Measurements from ENCODE around the gene DYNLT5. TPM values are rescaled to one million over a fixed set of nuclear protein-coding genes. Genes with fewer than 3 reads are reported as not detected.
"Not testable (repeated sequence)": the region's sequence is repeated elsewhere in the genome, so short reads cannot be mapped to it uniquely, and the experiment has no call there.

The DYNLT5 gene
- total RNA-seq, 5 donors from 2014 or later (not counting 1 experiment from before 2014, with no cell fraction given): 0.78 TPM; not detected in 4

DNA sequence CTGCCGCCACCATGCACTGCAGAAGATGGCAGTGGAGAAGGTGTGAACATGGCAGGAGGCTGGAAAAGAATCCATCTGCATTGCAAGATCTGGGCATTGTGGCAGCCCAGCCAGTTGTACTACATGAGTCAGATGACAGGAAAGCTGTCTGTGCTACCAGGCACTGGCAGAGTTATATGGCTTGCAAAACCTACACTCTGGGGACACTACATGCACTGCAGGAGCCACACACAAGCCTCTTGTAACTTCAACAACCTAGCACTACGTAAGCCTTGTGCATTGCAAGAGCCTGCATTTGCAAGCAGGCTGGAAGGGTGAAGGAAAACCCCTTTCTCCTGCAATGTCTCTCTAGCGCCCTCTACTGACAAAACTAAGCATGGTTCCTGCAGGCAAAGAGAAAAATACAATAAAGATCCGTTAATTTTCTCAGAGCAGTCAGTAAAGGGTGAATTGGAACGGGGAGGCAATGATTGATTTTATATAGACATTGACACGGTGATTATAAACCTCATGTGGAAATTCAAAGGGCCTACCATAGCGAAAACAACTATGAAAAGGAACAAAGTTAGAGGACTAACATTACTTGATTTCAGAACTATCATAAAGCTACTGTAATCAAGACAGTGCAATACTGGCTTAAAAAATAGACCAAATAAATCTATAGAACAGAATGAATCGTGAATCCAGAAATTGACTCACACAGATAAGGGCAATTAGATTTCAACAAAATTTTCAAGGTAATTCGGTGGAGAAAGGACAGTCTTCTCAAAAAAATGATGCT lies 26.2 kb upstream of the DYNLT5 start:
- Mint-ChIP-seq H3K9me3 (no peaks in the 10 kb centered on the region), H3K27me3 (peaks cover 13 to 17% of the 10 kb centered on the region in 2 donors), H3K27ac (no peak overlapping the region), H3K36me3 (no peaks in the 10 kb centered on the region), H3K4me1 (peaks cover 15 to 18% (median 17%) of the 10 kb centered on the region in 3 donors), H3K4me3 (no peak overlapping the region)
- DNase-seq: peak in 32 of 35 experiments; percentile 7 to 83 (median 36)
- ATAC-seq (replicated peaks in 1 of 4): peak; percentile 40 to 75 (median 60)
- H3K9me3 ChIP-seq: no peaks in the 10 kb centered on the region
- CTCF ChIA-PET: interaction anchor here (0.7 to 1.4 kb wide), 8 partner anchors 9 to 774 kb away, joined by 3 to 4 read pairs (median 3); no protein-coding TSS in a partner anchor
- H3K27ac ChIP-seq (ENCODE audit: low read length): no peak overlapping the region
- 100% methylated on average over 1 of the region's 9 CpGs for WGBS (ENCODE audit: insufficient coverage)
- POLR2A ChIA-PET: interaction anchor here (0.6 kb wide), 2 partner anchors 192 to 208 kb away, joined by 4 to 5 read pairs; partner anchors contain the start of gene SGIP1 (in 1 of the 2)
- H3K36me3 ChIP-seq (ENCODE audit: control insufficient read depth in 2 of 2, extremely low read depth in 1 of 2, insufficient read depth in 1 of 2, low read length in 1 of 2): no peaks in the 10 kb centered on the region
- H3K4me3 ChIP-seq (ENCODE audit: control insufficient read depth in 1 of 2, extremely low read depth in 1 of 2, low read length in 1 of 2): no peak overlapping the region
- H3K4me1 ChIP-seq (ENCODE audit: control insufficient read depth in 1 of 2, extremely low read depth in 1 of 2, insufficient read depth in 2 of 2, low read length in 2 of 2): no peaks in the 10 kb centered on the region
- H3K27me3 ChIP-seq (replicated peaks in 1 of 2; ENCODE audit: control insufficient read depth in 2 of 2, extremely low read depth in 1 of 2, insufficient read depth in 2 of 2, low read length in 1 of 2): no peaks in the 10 kb centered on the region

DNA sequence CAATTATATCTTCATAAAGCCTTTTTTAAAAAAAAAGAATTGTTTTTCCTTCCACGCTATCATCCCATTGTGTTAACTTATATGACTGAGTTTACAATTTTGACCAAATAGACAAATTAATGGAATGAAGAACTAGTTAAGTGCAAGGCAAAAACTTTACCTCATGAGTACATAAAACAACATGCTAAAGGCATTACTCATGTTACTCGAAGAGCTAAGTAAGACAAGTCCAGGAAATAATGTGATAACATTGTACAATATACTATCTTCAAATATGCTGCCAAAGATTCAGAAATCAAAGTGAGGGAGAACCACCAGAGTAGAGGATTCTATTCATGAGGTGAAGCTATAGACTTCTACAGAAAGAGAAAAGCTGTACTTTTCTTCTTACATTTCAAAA lies 24.2 kb upstream of the DYNLT5 start:
- H3K9me3 ChIP-seq: no peaks in the 10 kb centered on the region
- ChIA-PET POLR2A (interaction anchor here in 1 of 2 donors (0.6 kb wide), 1 partner anchor 10 kb away, joined by 3 read pairs; no protein-coding TSS in a partner anchor), CTCF (no interaction called here)
- DNase-seq (no peak), ATAC-seq (replicated peaks in 1 of 4) (no peak)
- no peaks in the 10 kb centered on the region for H3K27me3 ChIP-seq (replicated peaks in 1 of 2; ENCODE audit: control insufficient read depth in 2 of 2, extremely low read depth in 1 of 2, insufficient read depth in 2 of 2, low read length in 1 of 2)
- H3K4me1 ChIP-seq (ENCODE audit: control insufficient read depth in 1 of 2, extremely low read depth in 1 of 2, insufficient read depth in 2 of 2, low read length in 2 of 2): peaks cover 0 to 2% of the 10 kb centered on the region in 2 experiments
- no peak overlapping the region for H3K4me3 Mint-ChIP-seq
- H3K36me3 Mint-ChIP-seq: no peaks in the 10 kb centered on the region
- peaks cover 5 to 8% of the 10 kb centered on the region in 2 donors for H3K27me3 Mint-ChIP-seq
- no CpG with 5 or more reads among the region's 2 CpGs for WGBS (ENCODE audit: insufficient coverage)
- H3K36me3 ChIP-seq (ENCODE audit: control insufficient read depth in 2 of 2, extremely low read depth in 1 of 2, insufficient read depth in 1 of 2, low read length in 1 of 2): no peaks in the 10 kb centered on the region
- H3K27ac ChIP-seq (ENCODE audit: low read length): no peak overlapping the region
- H3K9me3 Mint-ChIP-seq: no peaks in the 10 kb centered on the region
- H3K27ac Mint-ChIP-seq: no peak overlapping the region
- peaks cover 15 to 22% (median 21%) of the 10 kb centered on the region in 3 donors for H3K4me1 Mint-ChIP-seq
- H3K4me3 ChIP-seq (ENCODE audit: control insufficient read depth in 1 of 2, extremely low read depth in 1 of 2, low read length in 1 of 2): no peak overlapping the region

DNA sequence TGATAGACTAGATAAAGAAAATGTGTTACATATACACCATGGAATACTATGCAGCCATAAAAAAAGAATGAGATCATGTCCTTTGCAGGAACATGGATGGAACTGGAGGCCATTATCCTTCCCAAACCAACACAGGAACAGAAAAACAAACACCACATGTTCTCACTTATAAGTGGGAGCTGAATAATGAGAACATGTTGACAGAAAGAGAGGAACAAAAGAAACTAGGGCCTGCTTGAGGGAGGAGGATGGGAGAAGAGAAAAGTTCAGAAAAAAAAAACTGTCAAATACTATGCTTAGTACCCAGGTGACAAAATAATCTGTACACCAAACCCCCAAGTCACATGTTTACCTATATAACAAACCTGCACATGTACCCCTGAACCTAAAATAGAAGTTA lies 23.5 kb upstream of the DYNLT5 start:
- H3K27me3 Mint-ChIP-seq; H3K36me3 ChIP-seq (ENCODE audit: control insufficient read depth in 2 of 2, extremely low read depth in 1 of 2, insufficient read depth in 1 of 2, low read length in 1 of 2); H3K9me3 ChIP-seq; H3K4me1 ChIP-seq (ENCODE audit: control insufficient read depth in 1 of 2, extremely low read depth in 1 of 2, insufficient read depth in 2 of 2, low read length in 2 of 2); H3K9me3 Mint-ChIP-seq; POLR2A ChIA-PET; H3K27ac ChIP-seq (ENCODE audit: low read length); CTCF ChIA-PET; DNase-seq; H3K4me3 ChIP-seq (ENCODE audit: control insufficient read depth in 1 of 2, extremely low read depth in 1 of 2, low read length in 1 of 2); H3K27me3 ChIP-seq (replicated peaks in 1 of 2; ENCODE audit: control insufficient read depth in 2 of 2, extremely low read depth in 1 of 2, insufficient read depth in 2 of 2, low read length in 1 of 2); H3K36me3 Mint-ChIP-seq: not testable (repeated sequence)
- Mint-ChIP-seq H3K4me1 (peaks cover 15 to 22% (median 21%) of the 10 kb centered on the region in 3 donors), H3K27ac (peak overlapping the region in 1 of 2 donors; percentile 77), H3K4me3 (peak overlapping the region in 2 of 3 donors; percentile 8 to 39)
- peak in 1 of 4 experiments; percentile 31 for ATAC-seq (replicated peaks in 1 of 4)

DNA sequence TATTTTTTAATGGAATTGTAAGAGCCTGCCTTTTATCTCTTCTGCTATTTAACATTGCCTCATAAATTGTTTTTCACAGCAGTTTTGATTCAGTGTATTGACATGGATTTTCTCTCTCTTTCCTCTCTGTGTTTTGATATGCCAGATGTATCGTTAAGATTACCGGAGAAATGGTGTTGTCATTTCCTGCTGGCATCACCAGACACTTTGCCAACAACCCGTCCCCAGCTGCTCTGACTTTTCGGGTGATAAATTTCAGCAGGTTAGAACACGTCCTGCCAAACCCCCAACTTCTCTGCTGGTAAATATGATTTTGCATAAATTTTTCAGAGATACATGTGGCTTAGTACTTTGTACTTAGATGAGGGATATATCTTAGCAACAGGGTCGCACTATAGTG lies 23.1 kb upstream of the DYNLT5 start:
- no CpG with 5 or more reads among the region's 6 CpGs for WGBS (ENCODE audit: insufficient coverage)
- ATAC-seq (replicated peaks in 1 of 4) (peak; percentile 69 to 88 (median 76)), DNase-seq (peak in 28 of 35 experiments; percentile 9 to 69 (median 27))
- peak overlapping the region in 2 of 3 donors; percentile 8 to 39 for H3K4me3 Mint-ChIP-seq
- peaks cover 4 to 8% of the 10 kb centered on the region in 2 donors for H3K27me3 Mint-ChIP-seq
- no peaks in the 10 kb centered on the region for H3K9me3 Mint-ChIP-seq
- ChIA-PET POLR2A (no interaction called here), CTCF (no interaction called here)
- peaks cover 15 to 22% (median 21%) of the 10 kb centered on the region in 3 donors for H3K4me1 Mint-ChIP-seq
- no peaks in the 10 kb centered on the region for H3K9me3 ChIP-seq
- H3K27ac Mint-ChIP-seq: peak overlapping the region in 1 of 2 donors; percentile 77
- no peak overlapping the region for H3K4me3 ChIP-seq (ENCODE audit: control insufficient read depth in 1 of 2, extremely low read depth in 1 of 2, low read length in 1 of 2)
- no peaks in the 10 kb centered on the region for H3K27me3 ChIP-seq (replicated peaks in 1 of 2; ENCODE audit: control insufficient read depth in 2 of 2, extremely low read depth in 1 of 2, insufficient read depth in 2 of 2, low read length in 1 of 2)
- peaks cover 0 to 2% of the 10 kb centered on the region in 2 experiments for H3K4me1 ChIP-seq (ENCODE audit: control insufficient read depth in 1 of 2, extremely low read depth in 1 of 2, insufficient read depth in 2 of 2, low read length in 2 of 2)
- no peaks in the 10 kb centered on the region for H3K36me3 Mint-ChIP-seq
- H3K36me3 ChIP-seq (ENCODE audit: control insufficient read depth in 2 of 2, extremely low read depth in 1 of 2, insufficient read depth in 1 of 2, low read length in 1 of 2): no peaks in the 10 kb centered on the region
- no peak overlapping the region for H3K27ac ChIP-seq (ENCODE audit: low read length)

DNA sequence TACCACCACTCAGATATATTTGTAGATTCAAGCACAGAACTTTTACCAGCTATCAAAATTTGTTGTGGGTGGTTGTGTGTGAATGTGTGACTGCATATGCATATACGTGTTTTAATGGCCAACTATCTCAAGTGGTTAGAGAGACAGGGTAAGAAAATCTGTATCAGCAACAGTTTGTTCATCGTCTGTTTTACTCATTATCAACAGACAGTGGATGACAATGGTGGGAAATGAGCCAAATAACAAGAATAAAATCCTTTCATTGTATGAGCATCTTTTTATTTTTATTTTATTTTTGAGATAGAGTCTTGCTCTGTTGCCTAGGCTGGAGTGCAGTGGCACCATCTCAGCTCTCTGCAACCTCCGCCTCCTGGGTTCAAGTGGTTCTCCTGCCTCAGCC lies 22.7 kb upstream of the DYNLT5 start:
- CTCF ChIA-PET: no interaction called here
- Histone ChIP-seq H3K27ac (ENCODE audit: low read length) (no peak overlapping the region), H3K4me3 (ENCODE audit: control insufficient read depth in 1 of 2, extremely low read depth in 1 of 2, low read length in 1 of 2) (no peak overlapping the region), H3K27me3 (replicated peaks in 1 of 2; ENCODE audit: control insufficient read depth in 2 of 2, extremely low read depth in 1 of 2, insufficient read depth in 2 of 2, low read length in 1 of 2) (no peaks in the 10 kb centered on the region), H3K9me3 (no peaks in the 10 kb centered on the region), H3K4me1 (ENCODE audit: control insufficient read depth in 1 of 2, extremely low read depth in 1 of 2, insufficient read depth in 2 of 2, low read length in 2 of 2) (peaks cover 0 to 2% of the 10 kb centered on the region in 2 experiments), H3K36me3 (ENCODE audit: control insufficient read depth in 2 of 2, extremely low read depth in 1 of 2, insufficient read depth in 1 of 2, low read length in 1 of 2) (no peaks in the 10 kb centered on the region)
- peaks cover 15 to 22% (median 21%) of the 10 kb centered on the region in 3 donors for H3K4me1 Mint-ChIP-seq
- no peak overlapping the region for H3K4me3 Mint-ChIP-seq
- no peaks in the 10 kb centered on the region for H3K36me3 Mint-ChIP-seq
- peaks cover 3 to 8% of the 10 kb centered on the region in 2 donors for H3K27me3 Mint-ChIP-seq
- peak overlapping the region in 1 of 2 donors; percentile 77 for H3K27ac Mint-ChIP-seq
- DNase-seq (no peak), ATAC-seq (replicated peaks in 1 of 4) (peak in 1 of 4 experiments; percentile 26)
- WGBS (ENCODE audit: insufficient coverage): no CpG with 5 or more reads among the region's 3 CpGs
- POLR2A ChIA-PET: interaction anchor here in 1 of 2 donors (0.8 kb wide), 1 partner anchor 490 kb away, joined by 3 read pairs; no protein-coding TSS in a partner anchor
- H3K9me3 Mint-ChIP-seq: no peaks in the 10 kb centered on the region

DNA sequence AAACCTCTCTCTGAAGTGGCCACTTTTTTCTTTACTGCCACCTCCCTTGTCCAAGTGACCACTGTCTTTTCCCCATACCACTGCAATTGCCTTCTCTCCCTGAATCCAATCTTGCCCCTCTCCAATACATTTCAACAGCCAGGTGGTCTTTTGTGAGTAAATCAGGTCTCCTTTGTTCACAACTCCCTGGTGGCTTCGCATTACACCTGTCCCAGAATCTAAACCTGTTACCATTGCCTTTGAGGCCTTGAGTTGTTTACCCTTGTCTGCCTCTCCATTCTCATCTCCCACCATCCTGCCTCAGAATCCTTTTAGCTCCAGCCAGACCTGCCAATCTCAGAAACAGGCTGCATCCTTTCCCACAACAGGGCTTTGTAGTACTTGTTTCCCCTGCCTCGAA lies 21.8 kb upstream of the DYNLT5 start:
- WGBS (ENCODE audit: insufficient coverage): 71% methylated on average over 2 of the region's 2 CpGs
- POLR2A ChIA-PET: no interaction called here
- CTCF ChIA-PET: no interaction called here
- no peaks in the 10 kb centered on the region for H3K9me3 Mint-ChIP-seq
- no peak overlapping the region for H3K27ac Mint-ChIP-seq
- no peak for ATAC-seq (replicated peaks in 1 of 4)
- H3K27me3 Mint-ChIP-seq: peaks cover 0 to 8% of the 10 kb centered on the region in 2 donors
- no peak overlapping the region for H3K4me3 Mint-ChIP-seq
- Histone ChIP-seq H3K4me3 (ENCODE audit: control insufficient read depth in 1 of 2, extremely low read depth in 1 of 2, low read length in 1 of 2) (no peak overlapping the region), H3K27ac (ENCODE audit: low read length) (no peak overlapping the region), H3K4me1 (ENCODE audit: control insufficient read depth in 1 of 2, extremely low read depth in 1 of 2, insufficient read depth in 2 of 2, low read length in 2 of 2) (peaks cover 0 to 2% of the 10 kb centered on the region in 2 experiments), H3K36me3 (ENCODE audit: control insufficient read depth in 2 of 2, extremely low read depth in 1 of 2, insufficient read depth in 1 of 2, low read length in 1 of 2) (no peaks in the 10 kb centered on the region), H3K9me3 (no peaks in the 10 kb centered on the region), H3K27me3 (replicated peaks in 1 of 2; ENCODE audit: control insufficient read depth in 2 of 2, extremely low read depth in 1 of 2, insufficient read depth in 2 of 2, low read length in 1 of 2) (no peaks in the 10 kb centered on the region)
- H3K36me3 Mint-ChIP-seq: no peaks in the 10 kb centered on the region
- DNase-seq: no peak
- H3K4me1 Mint-ChIP-seq: peaks cover 15 to 22% (median 21%) of the 10 kb centered on the region in 3 donors
